ENCODE results near the gene SF3A1.

SF3A1 gene

DNA sequence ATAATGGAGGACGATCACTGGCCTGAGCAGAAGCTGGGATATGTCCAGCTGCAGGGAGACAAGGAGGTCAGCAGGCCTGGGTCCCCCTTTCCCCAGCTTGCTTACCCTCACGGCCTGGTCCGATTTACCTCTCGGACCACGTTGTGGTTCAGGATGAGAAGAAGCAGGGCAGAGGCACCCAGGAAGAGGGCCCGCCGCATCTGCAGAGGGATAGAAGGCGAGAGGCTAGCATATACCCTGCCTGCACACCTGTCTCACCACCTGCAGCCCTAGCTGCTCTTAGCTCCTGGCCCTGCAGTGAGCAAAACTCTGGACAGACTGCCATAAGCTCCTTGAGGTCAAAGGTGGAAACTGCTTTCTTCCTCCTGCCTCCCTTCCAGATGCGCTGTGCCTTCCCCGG lies 29.2 kb upstream of the SF3A1 start:
- DNase-seq: no peak

DNA sequence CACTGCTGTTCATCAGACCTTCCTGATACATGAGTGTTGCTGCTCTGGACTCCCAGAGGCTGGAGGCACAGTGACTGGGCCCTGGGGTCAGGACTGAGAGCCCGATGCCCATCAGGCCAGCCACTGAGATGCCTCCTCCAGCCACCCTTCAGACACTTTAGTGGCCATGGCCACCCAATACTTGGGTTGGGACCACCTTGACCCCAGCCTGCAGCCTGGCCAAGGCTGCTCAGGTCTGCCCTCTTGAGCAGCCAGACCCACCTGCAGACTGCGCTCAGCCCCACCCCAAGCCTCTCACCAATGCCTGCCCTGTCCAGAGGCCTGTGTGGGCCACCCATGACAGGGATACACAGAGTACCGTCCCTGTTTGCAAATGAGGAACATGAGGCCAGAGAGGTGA lies 26.4 kb upstream of the SF3A1 start:
- no peak for DNase-seq

DNA sequence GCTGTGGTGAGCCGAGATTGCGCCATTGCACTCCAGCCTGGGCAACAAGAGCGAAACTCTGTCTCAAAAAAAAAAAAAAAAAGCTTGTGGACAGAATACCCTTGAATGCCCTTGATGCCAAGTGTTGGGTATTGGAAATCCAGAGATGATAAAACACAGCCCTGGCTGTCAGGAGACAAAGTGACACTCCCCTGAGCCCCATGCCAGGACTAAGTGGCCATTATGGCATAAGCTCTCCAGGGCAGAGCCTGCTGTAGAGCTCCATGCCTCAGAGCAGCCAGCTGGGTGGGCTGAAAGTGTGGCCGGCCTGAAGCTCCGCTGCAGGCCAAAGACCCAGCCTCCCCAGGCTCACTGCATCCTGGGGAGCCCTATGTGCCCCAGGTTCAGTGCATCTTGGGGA lies 25.6 kb upstream of the SF3A1 start:
- DNase-seq: no peak

DNA sequence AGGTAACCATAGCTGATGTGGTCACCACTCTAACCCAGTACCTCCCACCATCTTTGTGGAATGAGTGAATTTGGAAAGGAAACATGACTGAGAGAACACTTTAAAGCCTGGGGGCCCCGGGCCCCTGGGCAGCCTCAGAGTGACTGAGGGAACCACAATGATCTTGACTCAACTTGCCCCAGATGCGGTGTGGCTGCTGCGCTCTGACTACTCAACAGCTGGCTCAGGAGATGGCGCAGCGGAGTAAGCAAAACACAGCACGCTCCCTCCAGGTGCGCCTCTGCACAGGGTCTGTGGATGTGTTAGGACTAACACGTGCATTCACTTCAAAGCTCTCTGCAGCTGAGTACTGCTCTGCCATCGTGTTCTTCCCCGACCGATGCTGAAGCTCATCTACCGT lies 24.6 kb upstream of the SF3A1 start:
- DNase-seq: no peak

DNA sequence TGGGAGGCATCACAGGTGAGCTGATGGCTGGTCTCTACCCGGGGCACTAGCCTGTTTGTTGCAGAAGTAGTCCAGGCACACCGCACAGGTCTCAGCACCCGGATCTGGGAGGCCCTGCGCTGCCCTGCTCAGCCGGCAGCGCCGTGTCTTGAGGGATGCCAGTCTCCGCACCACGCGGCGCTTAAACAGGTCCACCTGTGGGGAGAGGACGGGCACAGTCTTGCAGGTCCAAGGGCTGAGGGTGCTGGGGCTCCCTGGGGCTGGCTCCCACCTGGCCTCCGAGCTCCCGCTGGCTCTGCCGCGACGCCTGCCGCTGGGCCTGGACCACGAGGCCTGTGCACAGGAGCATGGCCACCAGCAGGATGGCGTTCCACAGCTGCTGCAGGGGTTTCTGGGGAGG lies 23.3 kb upstream of the SF3A1 start:
- DNase-seq: no peak

DNA sequence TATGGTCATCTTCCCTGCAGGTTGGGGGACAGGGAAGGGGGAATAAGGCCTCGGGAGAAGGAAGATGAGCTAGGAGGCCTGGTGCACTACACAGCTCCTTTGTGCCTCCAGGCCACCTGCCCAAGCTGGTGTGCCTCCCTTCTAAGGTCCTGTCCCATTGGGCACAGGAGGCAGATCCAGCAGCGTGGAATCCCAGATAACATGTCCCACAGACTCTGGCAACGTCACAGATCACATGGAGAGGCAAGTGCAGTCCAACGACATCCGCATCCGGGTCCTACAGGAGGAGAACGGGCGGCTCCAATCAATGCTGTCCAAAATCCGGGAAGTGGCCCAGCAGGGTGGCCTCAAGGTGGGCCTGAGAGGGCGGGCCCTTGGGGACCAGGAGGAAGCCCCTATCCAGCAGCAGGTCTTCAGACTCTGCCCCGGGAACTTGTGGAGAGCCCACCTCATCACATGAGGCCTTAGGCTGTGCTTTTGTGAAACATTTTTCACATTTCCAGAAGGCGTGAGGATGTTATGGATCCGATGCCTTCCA lies 18.7 kb upstream of the SF3A1 start:
- DNase-seq: no peak

DNA sequence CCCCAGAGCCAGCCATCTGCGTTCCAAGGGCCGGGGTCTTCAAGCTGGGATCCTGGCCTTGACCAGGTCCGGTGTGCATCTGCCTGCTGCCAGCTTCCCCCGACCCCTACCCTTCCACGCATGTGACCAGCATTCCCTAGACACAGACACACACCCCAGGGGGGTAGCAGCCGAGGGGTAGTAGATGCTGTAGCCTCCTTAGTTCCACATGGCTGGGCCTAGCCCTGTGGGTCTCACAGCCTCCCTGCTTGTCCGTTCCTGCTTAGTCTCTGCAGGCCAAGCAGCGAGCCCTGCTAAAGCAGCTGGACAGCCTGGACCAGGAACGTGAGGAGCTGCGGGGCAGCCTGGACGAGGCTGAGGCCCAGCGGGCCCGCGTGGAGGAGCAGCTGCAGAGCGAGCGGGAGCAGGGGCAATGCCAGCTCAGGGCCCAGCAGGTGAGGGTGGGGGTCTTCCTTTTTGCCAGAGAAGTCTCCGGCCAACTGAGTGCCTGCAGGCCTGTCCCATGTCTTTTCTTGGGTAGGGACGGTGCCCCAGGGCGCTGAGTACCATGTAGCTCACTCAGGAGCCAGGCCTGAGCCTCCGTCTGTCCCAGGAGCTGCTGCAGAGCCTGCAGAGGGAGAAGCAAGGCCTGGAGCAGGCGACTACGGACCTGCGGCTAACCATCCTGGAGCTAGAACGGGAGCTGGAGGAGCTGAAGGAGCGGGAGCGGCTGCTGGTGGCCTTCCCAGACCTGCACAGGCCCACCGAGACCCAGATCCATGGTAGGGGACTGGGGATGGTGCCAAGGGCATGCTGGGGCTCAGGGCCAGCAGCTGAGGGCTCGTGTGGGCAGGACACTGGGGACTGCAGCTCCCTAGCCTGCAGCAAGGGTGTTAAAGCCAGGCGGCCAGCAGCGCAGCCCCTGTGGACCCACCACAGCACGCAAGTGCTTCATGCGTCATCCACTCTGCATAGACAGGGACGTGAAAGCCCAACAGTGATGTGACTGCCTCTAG lies 16.9 kb upstream of the SF3A1 start:
- no peak for DNase-seq

DNA sequence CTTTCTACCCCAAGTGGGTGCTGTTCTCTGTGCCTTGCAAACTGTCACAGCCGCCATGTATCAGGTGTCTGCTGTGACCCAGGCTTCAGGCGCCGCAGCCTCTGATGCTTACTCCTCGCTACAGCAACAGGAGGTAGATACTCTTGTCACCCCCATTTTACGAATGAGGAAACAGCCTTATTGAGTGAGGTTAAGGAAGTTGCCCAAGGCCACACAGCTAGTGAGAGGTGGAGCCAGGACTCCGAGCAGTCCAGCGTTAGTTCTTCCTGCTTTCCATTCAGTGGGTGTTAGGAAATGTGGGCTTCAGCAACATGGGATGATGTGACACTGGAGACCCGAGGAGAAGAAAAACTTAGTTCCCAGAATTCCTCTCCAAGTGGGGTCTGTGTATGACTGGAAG lies 16.2 kb upstream of the SF3A1 start:
- DNase-seq: no peak

DNA sequence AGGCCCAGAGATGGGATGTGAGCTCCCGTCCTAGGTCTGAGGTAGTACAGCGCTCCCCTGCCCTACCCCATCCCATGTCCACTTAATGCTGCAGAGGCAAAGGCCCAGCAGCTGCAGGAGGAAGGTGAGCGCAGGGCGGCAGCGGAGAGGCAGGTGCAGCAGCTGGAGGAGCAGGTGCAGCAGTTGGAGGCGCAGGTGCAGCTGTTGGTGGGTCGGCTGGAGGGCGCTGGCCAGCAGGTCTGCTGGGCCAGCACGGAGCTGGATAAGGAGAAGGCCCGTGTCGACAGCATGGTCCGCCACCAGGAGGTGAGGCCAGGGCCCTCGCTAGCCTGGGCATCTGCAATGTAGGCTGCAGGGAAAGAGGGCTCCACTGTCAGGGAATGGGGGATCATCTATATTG lies 15.3 kb upstream of the SF3A1 start:
- no peak for DNase-seq

DNA sequence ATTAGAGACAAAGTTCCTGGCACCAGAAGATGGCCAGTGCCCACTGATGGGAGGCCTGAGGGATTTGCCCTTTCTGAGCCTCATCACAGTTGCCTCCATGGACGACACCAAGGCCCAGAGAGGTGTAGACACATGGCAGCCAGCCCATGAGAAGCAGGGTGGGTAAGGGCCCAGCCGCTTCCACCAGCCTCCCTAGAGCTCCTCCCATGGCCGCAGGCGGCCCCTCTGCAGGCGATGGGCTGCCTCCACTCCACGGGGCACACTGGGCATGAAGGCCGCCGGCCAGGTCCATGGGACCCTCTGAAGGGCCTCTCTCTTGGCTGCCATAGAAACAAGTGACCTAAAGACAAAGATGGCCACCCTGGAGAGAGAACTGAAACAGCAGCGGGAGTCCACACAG lies 14.6 kb upstream of the SF3A1 start:
- DNase-seq: no peak

DNA sequence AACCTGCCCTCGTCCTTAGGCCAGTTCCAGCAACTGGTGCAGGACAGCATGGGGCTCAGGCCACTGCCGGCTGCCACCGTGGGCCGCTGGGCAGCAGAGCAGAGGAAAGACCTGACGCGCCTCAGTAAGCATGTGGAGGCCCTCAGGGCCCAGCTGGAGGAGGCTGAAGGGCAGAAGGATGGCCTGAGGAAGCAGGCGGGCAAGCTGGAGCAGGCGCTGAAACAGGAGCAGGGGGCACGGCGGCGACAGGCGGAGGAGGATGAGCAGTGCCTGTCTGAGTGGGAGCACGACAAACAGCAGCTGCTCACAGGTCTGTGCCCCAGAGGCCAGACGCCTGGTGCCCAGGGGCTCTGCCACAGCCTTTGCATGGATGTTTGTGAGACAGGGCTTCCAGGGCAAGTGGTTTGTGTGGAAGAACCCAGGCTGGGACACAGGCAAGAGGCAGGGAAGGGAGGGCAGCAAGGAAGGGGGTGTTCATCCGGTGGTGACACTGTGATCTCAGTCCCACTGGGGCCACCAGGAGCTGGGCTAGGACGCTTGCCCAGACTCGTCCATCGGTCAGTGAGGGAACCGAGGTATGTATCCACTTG lies 14.0 kb upstream of the SF3A1 start:
- no peak for DNase-seq

DNA sequence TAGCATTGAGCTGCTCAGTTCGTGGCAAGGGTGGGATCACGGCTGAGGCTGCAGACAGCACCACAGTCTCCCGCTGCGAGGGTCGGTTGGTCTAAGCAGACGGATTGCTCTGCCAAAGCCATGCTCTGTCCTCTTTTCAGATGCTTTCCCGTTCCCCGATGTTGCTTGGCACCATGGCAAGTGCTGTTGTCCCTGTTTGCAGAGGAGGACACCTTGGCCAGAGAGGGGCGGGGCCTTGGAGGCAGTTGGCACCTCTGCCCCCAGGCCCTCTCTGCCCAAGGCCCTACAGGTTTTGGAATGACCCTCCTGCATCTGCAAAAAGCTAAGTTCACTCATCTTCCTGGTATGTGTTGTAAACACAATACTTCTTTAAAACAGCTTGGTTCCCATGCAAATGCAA lies 11.7 kb upstream of the SF3A1 start:
- no peak for DNase-seq

DNA sequence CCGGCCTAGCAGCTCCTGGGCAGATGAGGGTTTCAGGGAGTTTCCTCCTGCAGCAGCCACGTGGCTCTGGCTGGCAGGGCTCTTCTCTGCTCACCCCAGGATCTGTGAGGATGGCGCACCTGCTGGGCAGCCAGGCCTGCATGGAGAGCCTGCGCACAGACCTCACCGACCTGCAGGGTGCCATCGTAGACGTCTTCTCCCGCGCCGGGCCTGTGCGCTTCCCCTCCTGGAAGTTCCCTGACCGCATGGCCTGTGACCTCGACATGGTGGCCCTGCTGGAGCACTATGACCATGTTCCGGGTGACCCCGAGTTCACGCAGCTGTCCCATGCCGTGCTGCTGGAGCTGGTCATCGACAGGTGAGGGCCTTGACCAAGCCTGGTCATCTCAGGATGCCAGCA lies 9.2 kb upstream of the SF3A1 start:
- DNase-seq: no peak

DNA sequence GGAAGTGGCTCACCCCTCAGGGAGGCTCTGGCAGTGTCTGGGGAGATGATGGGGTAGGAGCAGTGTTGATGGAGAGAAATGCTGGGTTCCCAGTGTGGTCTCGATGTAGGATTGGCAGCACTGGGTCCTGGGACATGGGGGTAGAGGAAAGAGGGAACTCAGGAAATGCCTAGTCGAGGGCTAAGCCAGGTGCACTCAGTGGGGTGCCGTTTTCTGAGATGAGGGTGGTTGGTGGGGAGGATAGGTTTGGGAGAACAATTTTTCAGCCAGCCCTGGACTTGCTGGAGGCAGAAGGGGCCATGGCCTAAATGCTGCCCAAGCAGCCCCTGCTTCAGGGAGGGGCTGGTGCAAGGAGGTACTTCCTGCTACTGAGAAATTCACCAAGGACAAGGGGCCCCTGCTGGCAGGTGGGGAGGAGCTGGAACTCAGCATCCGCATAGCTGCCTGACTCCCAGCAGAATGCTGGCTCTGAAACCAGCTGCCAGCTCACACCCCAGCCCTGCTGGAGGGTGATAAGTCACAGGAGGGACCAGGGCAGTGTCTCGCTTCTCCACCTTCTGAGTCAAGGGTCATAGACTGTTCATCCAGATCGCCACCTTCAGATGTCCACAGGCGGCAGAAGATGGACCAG lies 6.1 kb upstream of the SF3A1 start:
- DNase-seq: no peak

DNA sequence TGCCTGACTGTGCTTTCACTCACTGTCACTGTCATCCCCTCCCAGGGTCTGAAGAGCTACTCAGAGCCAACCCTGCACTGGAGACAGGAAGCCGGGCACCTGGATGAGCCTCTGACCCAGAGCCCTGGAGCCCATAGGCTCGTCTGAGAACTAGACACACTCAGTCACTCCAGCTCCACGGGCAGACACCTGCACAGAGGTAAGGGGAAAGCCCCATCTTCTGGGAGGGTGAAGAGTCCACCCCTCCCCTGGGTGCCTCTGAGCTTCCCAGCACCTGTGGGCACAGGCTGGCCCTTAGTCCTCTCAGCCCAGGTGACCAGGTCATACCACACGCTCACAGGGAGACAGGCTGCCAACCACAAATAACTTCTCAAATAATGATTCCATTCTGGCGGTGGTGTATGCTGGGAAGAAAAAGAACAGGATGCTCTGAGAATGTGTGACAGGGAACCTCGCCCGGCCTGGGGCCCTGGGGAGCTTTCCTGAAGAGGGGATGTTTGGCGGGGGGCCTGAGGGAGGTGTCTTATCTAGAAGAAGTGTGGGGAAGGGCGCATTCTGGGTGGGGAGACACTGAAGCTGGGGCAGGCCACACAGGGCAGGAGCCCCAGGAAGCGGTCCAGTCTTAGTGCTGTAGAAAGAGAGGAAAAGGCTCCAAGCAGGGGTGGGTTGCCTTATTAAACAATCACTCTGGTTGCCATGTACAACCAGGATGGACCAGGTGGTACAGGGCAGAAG lies 5.4 kb upstream of the SF3A1 start:
- no peak for DNase-seq

DNA sequence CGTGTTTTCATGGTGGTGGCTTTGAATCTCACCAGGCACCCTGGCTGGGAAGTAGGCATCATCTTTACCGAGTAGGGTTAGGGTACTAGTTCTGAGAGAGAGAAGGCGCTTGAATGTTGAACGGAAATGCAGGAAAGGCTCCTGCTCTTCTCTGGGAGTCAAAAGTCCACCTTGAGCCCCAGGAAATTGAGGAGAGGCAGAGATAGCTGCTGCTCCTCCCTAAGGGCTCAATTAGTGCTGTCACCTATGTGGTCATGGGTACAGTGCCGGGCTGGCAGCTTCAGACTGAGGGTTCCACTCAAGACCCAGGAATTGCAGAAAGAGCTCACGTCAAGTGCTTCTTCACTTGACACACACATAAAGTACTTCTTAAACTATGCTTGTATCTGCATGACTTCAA lies 1.8 kb upstream of the SF3A1 start:
- DNase-seq: no peak

DNA sequence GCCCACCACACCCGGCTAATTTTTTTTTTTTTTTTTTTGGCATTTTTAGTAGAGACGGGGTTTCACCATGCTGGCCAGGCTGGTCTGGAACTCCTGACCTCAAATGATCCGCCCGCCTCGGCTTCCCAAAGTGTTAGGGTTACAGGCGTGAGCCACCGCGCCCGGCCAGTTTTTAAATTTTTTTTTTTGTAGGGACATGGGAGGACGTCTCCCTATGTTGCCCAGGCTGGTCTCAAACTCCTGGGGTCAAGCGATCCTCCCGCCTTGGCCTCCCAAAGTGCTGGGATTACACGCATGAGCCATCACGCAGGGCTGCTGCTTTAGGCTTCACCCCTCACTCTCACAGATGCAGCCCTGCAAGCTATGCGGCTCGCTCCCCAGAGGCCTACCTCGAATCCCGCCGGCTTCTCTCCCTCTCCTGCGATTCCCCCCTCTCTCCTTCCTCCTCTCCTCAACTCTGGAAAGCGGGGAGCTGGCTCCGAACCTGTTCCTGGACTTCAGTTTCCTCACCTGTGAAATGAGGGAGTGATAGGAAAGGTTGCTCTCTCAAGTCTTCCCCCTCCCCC lies 1.0 kb upstream of the SF3A1 start:
- no peak for DNase-seq

DNA sequence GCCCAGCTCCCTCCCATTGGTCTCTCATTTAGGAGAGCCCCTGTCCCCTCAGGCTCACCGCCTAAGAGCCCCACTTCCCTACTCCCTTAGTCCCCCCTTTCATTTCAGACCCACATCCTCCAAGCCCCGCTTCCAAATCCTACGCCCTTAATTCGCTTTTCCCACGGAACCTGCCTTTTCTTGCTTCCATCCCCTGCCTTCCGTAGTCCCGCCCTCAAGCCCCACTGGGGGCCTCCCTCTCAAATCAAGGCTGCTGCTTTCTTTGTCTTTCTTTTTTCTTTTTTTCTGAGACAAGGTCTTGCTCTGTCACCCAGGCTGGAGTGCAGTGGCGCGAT lies 509 bp upstream of the SF3A1 start:
- no peak for DNase-seq

DNA sequence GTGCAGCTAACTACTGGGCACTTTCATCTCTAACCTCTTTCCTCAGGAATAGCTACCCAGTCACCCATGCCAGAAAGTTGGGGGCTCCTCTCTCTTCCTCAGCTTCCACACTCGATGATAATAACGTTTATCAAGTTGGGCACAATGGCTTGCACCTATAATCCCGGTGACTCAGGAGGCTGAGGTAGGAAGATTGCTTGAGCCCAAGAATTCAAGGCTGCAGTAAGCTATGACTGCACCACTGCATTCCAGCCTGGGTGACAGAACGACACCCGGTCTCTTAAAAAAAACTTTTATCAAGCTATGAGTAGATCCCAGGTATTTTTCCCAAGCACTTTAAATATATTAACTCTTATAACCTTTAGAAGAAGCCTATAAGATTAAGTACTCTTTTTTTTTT lies 2.0 kb downstream of the SF3A1 start:
- DNase-seq: no peak

DNA sequence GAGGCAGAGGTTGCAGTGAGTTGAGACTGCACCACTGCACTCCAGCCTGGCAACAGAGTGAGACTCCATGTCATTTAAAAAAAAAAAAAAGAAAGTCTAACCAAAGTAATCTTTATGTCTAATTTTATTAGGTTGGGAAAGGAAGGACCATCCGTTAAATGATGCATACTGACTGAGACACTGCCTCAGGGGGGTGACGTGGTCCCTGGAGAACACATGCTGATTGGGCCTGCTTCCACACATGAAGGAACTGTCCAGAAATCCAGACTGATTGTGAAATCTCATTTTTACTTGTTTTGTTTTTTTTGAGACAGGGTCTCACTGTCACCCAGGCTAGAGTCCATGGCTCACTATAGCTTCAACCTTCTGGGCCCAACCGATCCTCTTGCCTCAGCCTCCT lies 5.5 kb downstream of the SF3A1 start:
- DNase-seq: no peak

DNA sequence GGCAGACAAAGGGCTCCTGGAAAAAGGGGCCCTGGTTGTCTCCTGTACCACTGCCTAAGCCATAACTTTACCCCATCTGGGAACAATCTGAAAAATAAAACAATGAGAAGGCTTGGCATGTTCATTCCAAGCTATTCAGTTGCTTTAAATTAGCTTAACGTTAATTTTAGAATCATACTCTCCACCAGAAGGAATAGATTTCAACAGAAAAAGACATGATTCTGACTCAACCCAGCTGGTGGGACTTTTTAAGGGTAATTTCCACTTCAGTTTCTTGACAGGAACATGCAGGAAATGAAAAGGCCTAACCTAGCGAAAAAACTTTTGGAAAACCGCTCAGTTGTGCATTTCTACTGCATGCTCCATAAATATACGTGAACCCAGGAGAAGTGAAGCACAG lies 7.9 kb downstream of the SF3A1 start:
- DNase-seq: no peak

DNA sequence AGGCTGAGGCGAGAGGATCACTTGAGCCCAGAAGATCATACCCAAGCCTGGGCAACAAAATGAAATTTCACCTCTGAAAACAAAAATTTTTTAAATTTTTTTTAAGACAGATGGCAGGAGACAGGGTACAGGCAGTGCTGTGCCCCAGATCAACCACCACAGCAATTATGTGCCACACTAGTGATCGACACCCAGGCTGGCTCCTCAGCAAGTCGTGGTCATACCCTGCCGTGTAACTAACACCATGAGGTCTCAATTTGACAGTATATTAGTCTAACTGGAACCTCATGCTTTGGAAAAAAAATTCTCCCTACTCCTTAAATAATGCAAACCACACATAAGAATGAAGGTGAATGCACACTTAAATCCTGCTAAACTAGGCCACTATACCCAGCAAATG lies 8.3 kb downstream of the SF3A1 start:
- no peak for DNase-seq

Measured in NCI-H82 (cell line).